GM12892 (cell line): Measurements from ENCODE around the gene TRIO.

Source experiments
- POLR2A ChIP-seq: IDR thresholded peaks from 2 replicates; pipeline ENCODE4 v1.6.1; 2011; ENCODE audit warnings: low read depth, low read length, control low read depth
- TAF1 ChIP-seq: IDR thresholded peaks from 2 replicates; pipeline ENCODE4 v1.6.1; 2011; ENCODE audit warnings: low read depth, mild to moderate bottlenecking, control low read depth, low read length, borderline replicate concordance

DNA sequence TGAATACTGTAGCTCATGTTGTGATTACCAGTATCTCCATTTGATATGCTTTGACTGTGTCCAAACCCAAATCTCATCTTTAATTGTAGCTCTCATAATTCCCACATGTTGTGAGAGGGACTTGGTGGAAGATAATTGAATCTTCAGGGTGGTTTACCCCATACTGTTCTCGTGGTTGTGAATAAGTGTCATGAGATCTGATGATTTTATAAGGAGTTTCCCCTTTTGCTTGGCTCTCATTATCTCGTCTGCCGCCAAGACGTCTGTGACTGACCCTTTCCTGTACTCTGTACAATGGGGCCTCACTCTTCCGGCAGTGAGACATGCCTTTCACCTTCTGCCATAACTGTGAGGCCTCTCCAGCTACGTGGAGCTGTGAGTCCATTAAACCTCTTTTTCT is 59.3 kb downstream of the TRIO start:
- TF ChIP-seq TAF1 (no peak), POLR2A (peak; percentile 89)
